Urothelium cell line (cell line): ENCODE results near the gene IKBKG.
"Not testable (repeated sequence)": the region's sequence is repeated elsewhere in the genome, so short reads cannot be mapped to it uniquely, and the experiment has no call there.

Experiments used
- DNase-seq: peaks from one replicate; pipeline ENCODE4 v3.0.0; 2011; ENCODE audit warnings: low spot score, mixed read lengths
- FAIRE-seq: peaks from 2 replicates; lab custom pipeline; 2011; peaks lifted over from hg19 to GRCh38; lab: Jason Lieb, UNC

Gene IKBKG

GRCh38 chrX:154602226-154602625, 54.8 kb downstream of the IKBKG start:
- no peak for FAIRE-seq
- no peak for DNase-seq

- FAIRE-seq (no peak), DNase-seq (peak; percentile 0)
Observed at GRCh38 chrX:154602766-154603437, 55.5 kb downstream of the IKBKG start.

GRCh38 chrX:154603438-154604430, 56.3 kb downstream of the IKBKG start:
- DNase-seq (peak; percentile 74), FAIRE-seq (peak; percentile 27)

- DNase-seq = no peak
- no peak for FAIRE-seq
Observed at GRCh38 chrX:154605566-154605965, 58.1 kb downstream of the IKBKG start.

- FAIRE-seq (no peak), DNase-seq (peak; percentile 0)
Observed at GRCh38 chrX:154607370-154607769, 60.0 kb downstream of the IKBKG start.

- not testable (repeated sequence) for DNase-seq, FAIRE-seq
Observed at GRCh38 chrX:154607976-154608375, 60.6 kb downstream of the IKBKG start.

GRCh38 chrX:154608823-154609222, 61.4 kb downstream of the IKBKG start:
- not testable (repeated sequence) for DNase-seq, FAIRE-seq

- FAIRE-seq, DNase-seq: not testable (repeated sequence)
Observed at GRCh38 chrX:154611146-154611545, 63.7 kb downstream of the IKBKG start.

- DNase-seq, FAIRE-seq: not testable (repeated sequence)
Observed at GRCh38 chrX:154613586-154613985, 66.2 kb downstream of the IKBKG start.
